Heart left ventricle (tissue), 16 donors: ENCODE data around the gene KLLN. TPM values are rescaled to one million over a fixed set of nuclear protein-coding genes. Genes with fewer than 3 reads are reported as not detected.
"Not testable (repeated sequence)": the region's sequence is repeated elsewhere in the genome, so short reads cannot be mapped to it uniquely, and the experiment has no call there.

Experiments used
- ATAC-seq, 4 donors: fragments of 200-7000 bp; cut with Tn5 transposase; one replicate each; pipeline ENCODE4 v1.9.1; 2020 to 2022; ENCODE audit warnings: moderate library complexity in 4 of 4, mild to moderate bottlenecking in 3 of 4, moderate number of reproducible peaks in 1 of 4
- DNase-seq, 5 donors: peaks; one replicate each; pipeline ENCODE4 v3.0.0-alpha.2; 2020
- H3K27ac ChIP-seq, 12 donors: fragments of 200-600 bp; sonication (generic) in 4 of 12; one replicate each; pipeline versions ENCODE4 v1.5.0 to v1.8.0; 2016 to 2022; ENCODE audit warnings: mild to moderate bottlenecking in 2 of 12
- H3K27me3 ChIP-seq, 9 donors: fragments of 200-600 bp; sonication (generic) in 2 of 9; one replicate each; pipeline versions ENCODE4 v1.5.1 to v1.8.0; 2016 to 2022; ENCODE audit warnings: mild to moderate bottlenecking in 3 of 9
- H3K36me3 ChIP-seq, 9 donors: fragments of 200-600 bp; sonication (generic) in 2 of 9; one replicate each; pipeline versions ENCODE4 v1.5.0 to v1.8.0; 2018 to 2022; ENCODE audit warnings: mild to moderate bottlenecking in 2 of 9
- H3K4me1 ChIP-seq, 12 donors: fragments of 200-600 bp; sonication (generic) in 4 of 12; one replicate each; pipeline versions ENCODE4 v1.5.0 to v1.8.0; 2016 to 2022; ENCODE audit warnings: mild to moderate bottlenecking in 3 of 12
- H3K4me3 ChIP-seq, 12 donors: fragments of 200-600 bp; sonication (generic) in 4 of 12; one replicate each; pipeline versions ENCODE4 v1.5.0 to v1.8.0; 2017 to 2022; ENCODE audit warnings: mild to moderate bottlenecking in 9 of 12, moderate library complexity in 4 of 12
- H3K9me3 ChIP-seq, 12 donors: fragments of 200-600 bp; sonication (generic) in 4 of 12; one replicate each; pipeline versions ENCODE4 v1.5.0 to v1.8.0; 2016 to 2022; ENCODE audit warnings: mild to moderate bottlenecking in 1 of 12
- CTCF ChIP-seq, 12 donors: fragments of 200-600 bp; sonication (generic) in 4 of 12; IDR thresholded peaks; one replicate each; pipeline versions ENCODE4 v1.5.0 to v1.8.0; 2018 to 2022; ENCODE audit warnings: antibody characterized with exemption in 12 of 12, mild to moderate bottlenecking in 5 of 12
- POLR2A ChIP-seq, 2 donors: fragments of 450-650 bp; IDR thresholded peaks; one replicate each; pipeline ENCODE4 v1.6.1; 2017; ENCODE audit warnings: antibody characterized with exemption in 2 of 2, mild to moderate bottlenecking in 2 of 2, moderate library complexity in 2 of 2
- whole genome bisulfite sequencing, 4 donors: extraction: QIAGEN DNeasy Blood & Tissue Kit in 2 of 4; methylation state at CpG; one replicate each; pipeline versions ENCODE4 v1.1.5 to v1.1.7; 2013 to 2018; 5-methylcytosine and 5-hydroxymethylcytosine counted together
- intact Hi-C, 10 donors: fragments of 100-400 bp; cut with DNase I; formaldehyde crosslinking; loops; one replicate each; pipeline versions ENCODE4 v1.11.1 to v1.14.2; 2022
- polyA plus RNA-seq, 2 donors: library from polyadenylated mRNA; stranded (reverse); fragments of 200-250 nt; gene quantifications; one replicate each; pipeline ENCODE4 v1.2.3, GENCODE V29; 2013
- total RNA-seq, 9 donors: library from RNA; depleted of rRNA in 2 of 9; stranded (reverse); fragments of >200 nt in 2 of 9; fragmentation: NEBNext Ultra II Directional in 3 of 9; extraction: Animal tissue kit (Norgen Biotek cat#: 25700) in 3 of 9; gene quantifications; one replicate each; pipeline versions ENCODE4 v1.1.0 to v1.2.4, GENCODE V29; 2016 to 2023
- donor health status: ischemic (EF 13 %, LVEDD 7.1; RV severe dilation, severe dysfunction).
- donor health status: healthy with polysubstance abuse.
- donor health status: DM: no; HTN: yes; CAD: no.
- donor health status: DM: no; HTN: no; CAD: no.
- donor health status: ischemic (EF 25% LVEDD 6.9; RV normal size, moderate dysfunction).
- donor health status: ischemic (EF 25% LVEDD 5.7; RV mildly dilated, moderate dysfunction).
- donor health status: healthy.
- donor health status: DM: yes; HTN: yes; CAD: no.
- donor health status: ischemic (EF 35%, LVEDD 5.7; RV mildly dilated, moderate dysfunction).
- donor health status: nonischemic (EF 11% LVEDD 7.7; RV severe dilation, severe dysfunction).
- donor health status: DM: yes; HTN: yes; CAD: no.
- donor health status: PGD.
- donor health status: ischemic (EF 29% LVEDD 5.4; RV normal size, mild dysfunction).
- donor health status: nonischemic (EF 23%, LVEDD 6.1; RV moderate dilation, normal function).

Gene KLLN
- total and polyA plus RNA-seq, 11 donors, result 0.13 to 0.57 (median 0.27) TPM

GRCh38 chr10:87837445-87837844 lies 25.9 kb downstream of the KLLN start:
- H3K27ac ChIP-seq, result no peak overlapping the region
- H3K27me3 ChIP-seq, result no peaks in the 10 kb centered on the region
- DNase-seq, result no peak
- H3K36me3 ChIP-seq, result no peaks in the 10 kb centered on the region
- H3K9me3 ChIP-seq, result no peaks in the 10 kb centered on the region
- peak in 1 of 4 donors; percentile 13 for ATAC-seq
- TF ChIP-seq CTCF (IDR thresholded peaks at IDR 0.05) (no peak), POLR2A (IDR thresholded peaks at IDR 0.05) (no peak)
- no peak overlapping the region for H3K4me3 ChIP-seq
- intact Hi-C loops, result no loop called here
- no peaks in the 10 kb centered on the region for H3K4me1 ChIP-seq

DNA sequence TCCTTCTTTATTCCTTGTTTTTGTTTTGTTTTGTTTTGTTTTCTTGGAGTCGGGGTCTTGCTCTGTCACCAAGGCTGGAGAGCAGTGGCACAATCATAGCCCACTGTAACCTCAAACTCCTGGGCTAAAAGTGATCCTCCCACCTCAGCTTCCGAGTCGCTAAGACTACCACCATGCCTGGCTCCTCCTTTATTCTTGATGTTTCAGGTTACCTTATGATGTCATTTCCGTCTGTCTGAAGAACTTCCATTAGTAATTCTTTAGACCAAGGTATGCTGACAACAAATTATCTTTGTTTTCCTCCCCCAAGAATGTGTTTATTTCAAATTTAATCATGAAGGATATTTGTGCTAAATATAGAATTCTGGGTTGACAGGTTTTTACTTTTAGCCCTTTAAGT lies 27.2 kb downstream of the KLLN start:
- no peaks in the 10 kb centered on the region for H3K36me3 ChIP-seq
- H3K27me3 ChIP-seq, result no peaks in the 10 kb centered on the region
- no peaks in the 10 kb centered on the region for H3K4me1 ChIP-seq
- TF ChIP-seq POLR2A (IDR thresholded peaks at IDR 0.05), result no peak
- TF ChIP-seq CTCF (IDR thresholded peaks at IDR 0.05), result no peak
- ATAC-seq, result no peak
- no peak for DNase-seq
- WGBS, 4 donors, result 88 to 92% (median 90%) methylated on average over 4 of the region's 4 CpGs
- H3K4me3 ChIP-seq, result no peak overlapping the region
- intact Hi-C loops, result no loop called here
- no peak overlapping the region for H3K27ac ChIP-seq
- H3K9me3 ChIP-seq, result no peaks in the 10 kb centered on the region

GRCh38 chr10:87829986-87830729 lies 33.2 kb downstream of the KLLN start:
- no peaks in the 10 kb centered on the region for H3K27me3 ChIP-seq
- TF ChIP-seq CTCF (IDR thresholded peaks at IDR 0.05) (no peak), POLR2A (IDR thresholded peaks at IDR 0.05) (no peak)
- DNase-seq (no peak), ATAC-seq (no peak)
- H3K4me3 ChIP-seq, result no peak overlapping the region
- no peaks in the 10 kb centered on the region for H3K36me3 ChIP-seq
- H3K27ac ChIP-seq, result no peak overlapping the region
- peaks cover 0 to 8% (median 0%) of the 10 kb centered on the region in 12 donors for H3K4me1 ChIP-seq
- H3K9me3 ChIP-seq, result no peaks in the 10 kb centered on the region
- intact Hi-C loops, result no loop called here

DNA sequence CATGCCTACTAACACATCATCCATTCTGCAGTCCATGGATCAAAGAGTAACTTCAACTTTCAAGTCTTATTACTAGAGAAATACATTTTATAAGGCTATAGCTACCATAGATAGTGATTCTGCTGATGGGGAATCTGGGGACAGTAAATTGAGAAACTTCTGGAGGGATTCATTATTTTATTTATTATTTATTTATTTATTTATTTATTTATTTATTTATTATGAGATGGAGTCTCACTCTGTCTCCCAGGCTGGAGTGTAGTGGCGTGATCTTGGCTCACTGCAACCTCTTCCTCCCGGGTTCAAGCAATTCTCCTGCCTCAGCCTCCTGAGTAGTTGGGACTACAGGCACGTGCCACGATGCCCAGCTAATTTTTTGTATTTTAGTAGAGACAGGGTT lies 34.3 kb downstream of the KLLN start:
- 91 to 94% (median 92%) methylated on average over 4 of the region's 4 CpGs for WGBS, 4 donors
- H3K27me3 ChIP-seq, intact Hi-C loops, DNase-seq, H3K9me3 ChIP-seq, H3K4me1 ChIP-seq, H3K27ac ChIP-seq, H3K4me3 ChIP-seq, ATAC-seq, H3K36me3 ChIP-seq: not testable (repeated sequence)

DNA sequence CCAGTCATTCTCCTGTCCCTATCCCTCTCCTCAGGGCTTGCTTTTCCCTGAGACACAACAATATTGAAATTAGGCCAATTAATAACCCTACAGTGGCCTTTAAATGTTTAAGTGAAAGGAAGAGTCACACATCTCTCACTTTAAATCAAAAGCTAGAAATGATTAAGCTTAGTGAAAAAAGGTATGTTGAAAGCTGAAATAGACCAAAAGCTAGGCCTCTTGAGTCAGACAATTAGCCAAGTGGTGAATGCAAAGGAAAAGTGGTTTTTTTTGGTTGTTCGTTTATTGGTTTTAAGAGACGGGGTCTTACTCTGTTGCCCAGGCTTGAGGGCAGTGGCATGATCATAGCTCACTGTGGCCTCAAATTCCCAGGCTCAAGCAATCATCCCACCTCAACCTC lies 35.7 kb downstream of the KLLN start:
- WGBS, 4 donors, result 91 to 98% (median 92%) methylated on average over 2 of the region's 2 CpGs
- Histone ChIP-seq H3K36me3 (no peaks in the 10 kb centered on the region), H3K4me1 (peaks cover 0 to 8% (median 0%) of the 10 kb centered on the region in 12 donors), H3K4me3 (no peak overlapping the region), H3K27ac (no peak overlapping the region), H3K9me3 (no peaks in the 10 kb centered on the region), H3K27me3 (no peaks in the 10 kb centered on the region)
- ATAC-seq (no peak), DNase-seq (no peak)
- intact Hi-C loops, result no loop called here
- no peak for TF ChIP-seq CTCF (IDR thresholded peaks at IDR 0.05)
- no peak for TF ChIP-seq POLR2A (IDR thresholded peaks at IDR 0.05)
